Measurements from ENCODE around the gene HCAR3.
"Not testable (repeated sequence)": the region's sequence is repeated elsewhere in the genome, so short reads cannot be mapped to it uniquely, and the experiment has no call there.

Gene HCAR3

GRCh38 chr12:122716658-122717057 lies at the start of gene HCAR3:
HCAR3 (minus strand) TSS chr12:122716811; CDS start chr12:122716737, 74 bp downstream.
- DNase-seq (ENCODE audit: low read depth) = not testable (repeated sequence)

GRCh38 chr12:122757568-122757967 lies 41.0 kb upstream of the HCAR3 start:
- no peak for DNase-seq (ENCODE audit: low read depth)

GRCh38 chr12:122754790-122755189 lies 38.2 kb upstream of the HCAR3 start:
- no peak for DNase-seq (ENCODE audit: low read depth)

GRCh38 chr12:122753319-122753650 lies 36.7 kb upstream of the HCAR3 start:
- DNase-seq (ENCODE audit: low read depth) = no peak

GRCh38 chr12:122752464-122753318 lies 36.1 kb upstream of the HCAR3 start, which contains the start of gene DENR:
DENR (plus strand) TSS chr12:122752824; CDS start chr12:122753702, 878 bp downstream.
- peak; percentile 98 for DNase-seq (ENCODE audit: low read depth)

GRCh38 chr12:122750781-122751515 lies 34.3 kb upstream of the HCAR3 start:
- not testable (repeated sequence) for DNase-seq (ENCODE audit: low read depth)

GRCh38 chr12:122749569-122750332 lies 33.1 kb upstream of the HCAR3 start:
- no peak for DNase-seq (ENCODE audit: low read depth)

- DNase-seq (ENCODE audit: low read depth) = no peak
Measured at GRCh38 chr12:122747224-122748135, 30.9 kb upstream of the HCAR3 start.

- no peak for DNase-seq (ENCODE audit: low read depth)
Measured at GRCh38 chr12:122743895-122744525, 27.4 kb upstream of the HCAR3 start.

- no peak for DNase-seq (ENCODE audit: low read depth)
Measured at GRCh38 chr12:122740351-122740750, 23.7 kb upstream of the HCAR3 start.

- no peak for DNase-seq (ENCODE audit: low read depth)
Measured at GRCh38 chr12:122738571-122738970, 22.0 kb upstream of the HCAR3 start.

- DNase-seq (ENCODE audit: low read depth) = no peak
Measured at GRCh38 chr12:122732611-122733010, 16.0 kb upstream of the HCAR3 start.

GRCh38 chr12:122732170-122732569 lies 15.6 kb upstream of the HCAR3 start:
- no peak for DNase-seq (ENCODE audit: low read depth)

- no peak for DNase-seq (ENCODE audit: low read depth)
Measured at GRCh38 chr12:122730215-122731014, 13.8 kb upstream of the HCAR3 start, which contains the start of gene HCAR1. HCAR1 (minus strand) TSS chr12:122730844; CDS start chr12:122730339, 505 bp downstream.

- DNase-seq (ENCODE audit: low read depth) = no peak
Measured at GRCh38 chr12:122729583-122730214, 13.1 kb upstream of the HCAR3 start.

- DNase-seq (ENCODE audit: low read depth) = no peak
Measured at GRCh38 chr12:122726080-122726558, 9.5 kb upstream of the HCAR3 start.

GRCh38 chr12:122725452-122726079 lies 9.0 kb upstream of the HCAR3 start:
- DNase-seq (ENCODE audit: low read depth) = no peak

GRCh38 chr12:122724641-122725243 lies 8.1 kb upstream of the HCAR3 start:
- DNase-seq (ENCODE audit: low read depth) = no peak

All from HS-5 (cell line).